Measurements from ENCODE around the gene ELF4. TPM values are rescaled to one million over a fixed set of nuclear protein-coding genes. Genes with fewer than 3 reads are reported as not detected.
A peak's percentile ranks its signal among the peaks of the same experiment; 100 is the strongest.

Gene ELF4
- total RNA-seq = 11.8 and 15.0 TPM in 2 replicates

- DNase-seq (ENCODE audit: low read depth, low spot score) = no peak
Observed at GRCh38 chrX:130110379-130111219, at the start of gene ELF4. Gene ELF4 (minus strand): TSS chrX:130110497. CDS start chrX:130081330, 29,167 bp downstream.

- no peak for DNase-seq (ENCODE audit: low read depth, low spot score)
Observed at GRCh38 chrX:130159776-130160175, 49.5 kb upstream of the ELF4 start.

DNA sequence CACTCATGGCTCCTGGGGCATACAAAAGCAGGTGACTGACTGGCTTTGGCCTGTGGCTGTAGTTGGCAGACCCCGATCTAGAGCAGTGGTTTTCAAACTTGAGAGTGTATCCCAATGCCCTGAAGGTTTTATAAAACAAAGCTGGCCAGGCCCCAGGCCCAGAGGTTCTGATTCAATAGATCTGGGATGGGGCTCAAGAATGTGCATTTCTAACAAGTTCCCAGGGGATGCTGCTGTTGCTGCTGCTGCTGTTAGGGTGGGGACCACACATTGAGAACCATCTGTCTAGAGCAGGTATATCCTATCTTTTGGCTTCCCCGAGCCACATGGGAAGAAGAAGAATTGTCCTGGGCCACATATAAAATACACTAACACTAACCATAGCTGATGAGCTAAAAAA is 48.0 kb upstream of the ELF4 start:
- DNase-seq (ENCODE audit: low read depth, low spot score) = no peak

DNA sequence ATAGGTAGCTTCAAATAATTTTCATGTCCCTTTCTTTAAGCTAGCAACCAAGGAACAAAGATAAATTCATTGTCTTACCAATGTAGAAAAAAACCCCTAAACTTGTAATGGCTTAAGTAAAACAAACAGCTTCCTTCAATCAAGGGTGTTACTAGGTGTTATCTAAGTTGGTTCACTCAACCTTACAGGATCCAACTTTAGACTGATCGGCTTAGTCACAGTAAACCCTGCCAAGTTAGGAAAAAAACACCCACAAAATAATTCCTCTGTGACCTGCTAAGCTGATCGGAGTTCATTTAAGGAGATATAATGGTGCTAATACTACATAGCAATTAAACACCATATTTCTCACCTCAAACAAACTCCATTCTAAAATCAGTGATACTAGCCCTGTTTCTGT is 45.3 kb upstream of the ELF4 start:
- DNase-seq (ENCODE audit: low read depth, low spot score) = no peak

GRCh38 chrX:130147631-130148030 is 37.3 kb upstream of the ELF4 start:
- DNase-seq (ENCODE audit: low read depth, low spot score) = no peak

DNA sequence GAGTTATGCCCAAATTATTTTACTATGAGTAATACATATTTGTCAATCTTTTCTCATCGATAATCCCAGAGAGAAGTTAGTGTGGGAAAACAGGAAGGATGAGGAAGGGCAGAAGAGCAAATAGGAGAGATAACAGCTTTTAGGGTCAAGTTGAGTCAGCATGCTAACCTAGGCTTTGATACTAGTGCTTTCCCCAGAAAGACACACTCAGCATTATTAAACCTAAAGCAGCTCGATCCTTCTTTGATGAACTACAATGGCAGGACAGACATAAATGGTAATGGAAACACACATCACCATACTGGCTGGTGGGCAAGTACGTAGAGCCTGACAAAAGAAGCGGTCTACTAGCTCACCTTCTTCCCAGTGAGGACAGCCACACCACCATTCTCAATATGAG is 34.8 kb upstream of the ELF4 start:
- DNase-seq (ENCODE audit: low read depth, low spot score) = no peak

DNA sequence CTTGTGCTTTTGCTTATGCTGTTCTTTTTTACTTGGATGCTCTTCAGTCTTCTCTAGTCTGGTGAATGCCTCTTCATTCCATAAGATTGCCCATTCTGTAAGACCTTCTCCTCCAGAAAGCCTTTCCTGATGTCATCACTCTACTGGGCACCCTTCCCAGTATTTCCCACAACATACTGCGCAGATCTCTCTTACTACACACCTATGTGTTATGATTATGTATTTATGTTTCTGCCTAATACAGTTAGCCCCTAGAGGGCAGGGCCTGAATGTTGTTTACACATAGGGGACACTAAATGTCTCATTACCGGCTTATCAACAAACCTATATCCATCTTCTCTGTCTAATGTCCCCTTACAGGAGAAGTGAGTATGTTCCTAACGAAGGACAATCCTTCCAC is 34.2 kb upstream of the ELF4 start:
- no peak for DNase-seq (ENCODE audit: low read depth, low spot score)

GRCh38 chrX:130139474-130140201 is 29.3 kb upstream of the ELF4 start:
- no peak for DNase-seq (ENCODE audit: low read depth, low spot score)

GRCh38 chrX:130136961-130137360 is 26.7 kb upstream of the ELF4 start:
- no peak for DNase-seq (ENCODE audit: low read depth, low spot score)

DNA sequence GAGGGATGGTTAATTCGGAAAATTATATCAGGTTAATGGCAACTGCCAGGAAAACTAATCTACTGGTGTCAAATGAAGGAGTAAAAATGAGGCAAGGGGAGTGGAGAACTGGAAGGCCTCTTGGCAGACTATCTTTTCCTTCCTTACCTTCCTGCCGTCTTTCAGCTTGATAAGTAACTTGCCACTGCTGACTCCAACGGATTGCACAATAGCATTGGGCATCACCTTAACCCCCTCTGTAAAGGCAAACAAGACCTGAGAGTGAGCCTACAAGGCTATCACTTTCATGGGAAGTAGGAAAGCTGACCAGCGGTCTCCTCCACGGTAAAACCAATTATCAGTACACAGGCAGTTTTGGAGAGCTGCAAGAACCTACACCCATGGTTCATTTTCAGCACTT is 26.2 kb upstream of the ELF4 start:
- DNase-seq (ENCODE audit: low read depth, low spot score) = no peak

DNA sequence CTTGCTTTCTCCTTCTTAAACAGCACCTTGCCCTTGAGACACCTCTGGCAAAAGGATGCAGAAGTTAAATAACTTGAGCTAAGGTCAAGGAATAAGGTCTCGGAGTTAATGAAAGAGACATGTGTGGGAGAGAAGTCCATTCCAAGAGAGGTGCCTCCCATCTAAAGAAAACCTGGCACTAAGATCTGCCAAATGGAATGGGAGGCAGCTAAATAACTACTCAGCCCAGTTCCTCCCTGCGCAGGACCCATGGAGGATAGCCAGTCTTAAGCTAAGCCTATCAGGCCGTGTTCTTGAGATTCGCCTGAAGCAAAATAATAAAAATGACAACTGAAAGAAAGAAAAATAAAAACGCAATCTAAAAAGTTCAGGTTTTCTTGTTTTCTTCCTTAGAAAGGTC is 20.7 kb upstream of the ELF4 start:
- DNase-seq (ENCODE audit: low read depth, low spot score) = no peak

DNA sequence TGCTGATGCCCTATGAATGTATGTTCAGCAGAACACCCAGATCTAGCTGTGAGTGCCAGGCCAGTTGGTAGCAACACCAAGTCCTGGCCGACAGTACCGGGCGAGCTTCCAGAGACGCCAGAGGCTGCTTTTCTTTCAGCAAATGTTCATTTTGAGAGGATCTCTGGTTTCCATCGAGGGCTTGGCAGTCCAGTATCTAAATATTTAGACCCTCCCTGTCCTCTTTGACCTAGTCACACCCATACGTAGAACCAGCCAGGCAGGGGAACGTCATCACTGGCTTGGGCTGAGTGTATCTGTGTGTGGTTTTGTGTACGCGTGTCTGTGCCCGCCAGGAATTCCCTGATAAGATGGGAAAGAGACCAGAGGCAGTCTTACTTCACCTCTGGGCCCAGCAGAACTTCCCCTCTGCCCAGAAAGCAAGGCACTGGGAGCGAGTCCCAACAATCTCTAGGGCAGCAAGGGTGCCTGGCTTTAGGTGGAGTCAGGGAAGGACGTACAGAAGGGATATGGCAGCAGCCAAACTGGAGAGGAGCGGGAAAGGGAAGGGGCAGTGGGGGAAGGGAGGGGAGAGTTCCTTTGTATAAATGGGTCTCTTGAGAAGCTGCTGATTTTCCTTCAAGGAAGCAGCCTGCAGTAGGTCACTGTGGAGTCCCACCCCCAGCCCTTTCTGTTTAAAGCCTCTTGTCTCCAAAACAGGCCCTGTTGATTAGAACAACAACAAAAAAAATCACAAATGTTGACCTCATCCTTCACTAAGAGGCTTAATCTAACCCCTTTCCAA is 15.0 kb upstream of the ELF4 start:
- DNase-seq (ENCODE audit: low read depth, low spot score) = no peak

GRCh38 chrX:130124577-130124976 is 14.3 kb upstream of the ELF4 start:
- DNase-seq (ENCODE audit: low read depth, low spot score) = no peak

DNA sequence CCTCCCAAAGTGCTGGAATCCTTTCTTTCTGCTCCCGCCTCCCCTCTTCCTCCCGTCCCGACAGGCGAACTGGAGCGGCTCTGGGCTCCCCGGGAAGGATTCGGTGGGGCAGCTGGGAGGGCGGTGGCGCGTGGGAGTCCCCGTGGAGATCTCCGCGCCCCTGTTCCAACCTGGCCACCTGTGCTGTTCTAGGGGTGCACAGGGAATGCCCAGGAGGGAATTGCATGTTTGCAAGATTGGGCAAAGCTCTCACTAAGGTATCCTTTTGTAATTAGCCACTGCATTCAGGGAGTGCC is 11.2 kb upstream of the ELF4 start:
- DNase-seq (ENCODE audit: low read depth, low spot score) = no peak

DNA sequence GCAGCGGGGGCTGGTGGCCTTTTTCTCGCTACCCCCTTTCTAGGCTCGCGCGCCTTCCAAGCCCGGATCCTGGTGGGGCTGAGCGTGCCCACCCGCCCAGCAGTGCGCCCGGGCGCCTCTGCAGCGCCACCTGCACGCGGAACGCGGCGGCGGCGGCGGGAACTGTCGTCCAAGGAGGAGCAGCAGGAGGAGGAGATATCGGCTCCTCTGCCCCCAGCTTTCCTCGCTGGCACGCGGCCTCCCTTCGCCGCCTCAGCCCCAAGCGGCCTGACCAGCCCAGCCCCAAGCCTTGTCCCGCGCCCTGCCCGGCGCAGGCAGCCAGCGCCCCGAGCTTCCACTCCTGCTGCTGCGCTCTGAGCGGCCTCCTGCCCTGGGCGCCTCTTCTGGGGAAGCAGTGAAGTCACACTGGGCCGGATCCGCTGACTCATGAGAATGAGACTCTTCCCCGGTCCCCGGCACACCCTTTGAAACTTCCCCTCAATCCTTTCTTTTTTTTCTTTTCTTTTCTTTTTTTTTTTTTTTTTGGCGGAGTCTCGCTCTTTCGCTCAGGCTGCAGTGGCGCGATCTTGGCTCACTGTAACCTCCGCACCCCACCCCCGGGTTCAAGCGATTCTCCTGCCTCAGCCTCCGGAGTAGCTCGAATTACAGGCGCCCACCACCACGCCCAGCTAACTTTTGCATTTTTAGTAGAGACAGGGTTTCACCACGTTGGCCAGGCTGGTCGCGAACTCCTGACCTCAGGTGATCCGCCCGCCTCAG is 10.6 kb upstream of the ELF4 start:
- no peak for DNase-seq (ENCODE audit: low read depth, low spot score)

- no peak for DNase-seq (ENCODE audit: low read depth, low spot score)
Observed at GRCh38 chrX:130120321-130120731, 10.0 kb upstream of the ELF4 start.

DNA sequence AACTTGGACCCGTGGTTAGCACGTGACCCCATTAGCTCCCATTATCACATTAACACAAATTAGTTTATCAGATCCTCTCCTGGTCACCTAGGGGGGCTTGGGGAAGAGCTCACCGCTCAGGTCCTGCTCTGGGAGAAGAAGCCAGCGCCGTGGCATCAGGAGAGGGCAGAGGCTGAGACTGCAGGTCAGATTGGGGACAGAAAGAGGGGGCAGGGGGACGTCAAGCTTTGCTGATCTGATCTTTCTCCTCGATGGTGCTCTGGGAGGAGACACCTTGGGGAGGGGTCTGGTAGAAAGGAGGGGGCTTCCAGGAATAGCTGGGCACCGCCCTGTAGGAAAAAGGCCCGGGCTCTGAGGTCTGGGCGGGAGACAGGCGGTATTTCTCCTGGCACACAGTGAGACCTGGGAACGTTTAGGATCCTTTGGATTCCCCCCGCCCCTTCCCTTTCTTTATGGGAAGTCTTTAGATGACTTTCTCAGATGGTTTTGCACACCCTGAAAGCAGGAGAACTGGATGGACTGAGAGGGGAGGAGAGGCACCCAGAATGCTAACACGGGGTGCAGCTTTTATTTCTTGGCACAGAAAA is 9.1 kb upstream of the ELF4 start:
- no peak for DNase-seq (ENCODE audit: low read depth, low spot score)

DNA sequence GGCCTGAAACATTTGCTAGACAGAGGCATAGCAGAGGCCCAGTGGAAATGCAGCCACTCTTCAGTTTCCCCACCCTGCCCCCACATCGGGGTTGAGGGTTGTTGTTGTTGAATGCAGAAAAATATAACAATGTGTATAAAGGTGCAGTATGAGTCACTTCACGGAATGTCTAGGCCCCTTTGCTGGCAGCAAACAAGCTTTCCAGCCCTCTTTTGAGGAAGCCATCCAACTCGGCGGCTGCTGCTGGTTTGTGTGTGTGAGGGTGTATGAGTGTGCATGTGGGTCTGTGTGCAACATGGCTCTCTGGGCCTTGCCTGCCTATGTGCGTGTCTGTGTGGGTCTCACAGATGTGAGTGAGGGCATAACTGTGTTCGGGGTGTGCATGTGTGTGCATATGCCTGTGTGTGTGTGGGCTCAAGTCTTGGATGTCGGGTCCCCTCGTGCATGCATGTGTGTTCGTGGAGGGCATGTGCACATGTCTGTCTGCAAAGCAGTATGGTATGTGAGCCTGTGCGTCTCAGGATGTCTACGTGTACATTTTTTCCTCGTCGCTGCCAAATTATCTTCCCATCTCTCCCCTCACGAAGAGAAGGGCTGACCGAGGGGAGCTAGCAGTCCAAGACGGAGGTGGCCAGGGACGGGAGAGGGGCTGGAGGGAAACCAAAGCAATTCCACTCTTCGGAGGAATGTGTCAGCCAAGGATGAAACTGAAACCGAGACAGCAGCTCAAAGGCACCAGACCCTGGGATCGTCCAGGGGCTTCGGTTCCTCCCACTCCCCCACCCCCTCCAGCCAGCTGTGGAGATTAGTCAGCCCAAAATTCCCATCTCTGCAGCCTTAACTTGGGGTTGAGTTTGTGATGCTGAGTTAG is 8.4 kb upstream of the ELF4 start:
- peak; percentile 59 for DNase-seq (ENCODE audit: low read depth, low spot score)

GRCh38 chrX:130117166-130117565 is 6.9 kb upstream of the ELF4 start:
- DNase-seq (ENCODE audit: low read depth, low spot score) = no peak

Measured in pulmonary artery endothelial cell (primary cell).